ENCODE measurements around the gene CASS4. TPM values are rescaled to one million over a fixed set of nuclear protein-coding genes. Genes with fewer than 3 reads are reported as not detected.

Gene CASS4
- total and polyA plus RNA-seq, 9 of the 15 experiments (the other 6 are each of a cell fraction or from before 2014, with no cell fraction given): 8.1 to 53.8 (median 26.7) TPM

DNA sequence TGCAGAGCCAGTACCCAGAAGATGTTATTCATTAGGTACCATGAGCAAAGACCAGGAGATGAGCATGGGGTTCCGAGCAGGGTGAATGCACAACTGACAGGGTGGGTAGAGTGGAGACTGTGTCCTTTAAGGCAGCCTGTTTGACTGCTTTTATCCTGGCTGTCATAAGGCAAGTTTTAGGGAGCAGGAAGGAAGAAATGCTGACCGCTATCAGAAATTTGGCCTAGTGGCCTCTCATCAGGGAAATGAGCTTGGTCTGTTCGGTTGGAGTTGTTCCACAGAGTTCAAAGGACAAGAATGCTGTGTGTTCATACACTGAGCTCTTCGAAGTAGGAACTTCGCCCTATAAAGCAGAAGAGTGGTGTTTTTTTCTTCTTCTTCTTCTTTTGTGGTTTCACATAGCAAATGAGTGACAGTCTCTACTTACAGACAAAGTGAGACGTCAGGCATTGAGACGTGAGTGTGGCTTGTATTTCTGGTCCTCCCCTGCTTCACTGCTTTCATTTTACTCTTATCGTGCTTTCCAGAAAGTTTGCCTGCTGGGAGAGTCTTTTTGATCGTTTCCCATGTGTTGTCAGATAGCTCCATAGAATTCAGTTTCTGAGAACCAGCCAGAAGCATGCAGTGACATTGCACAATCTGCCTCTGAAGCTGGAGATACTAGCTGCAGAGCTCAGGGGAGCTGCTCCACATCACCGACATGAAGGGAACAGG lies at the start of gene CASS4 (continued):
- TF ChIP-seq ZNF24 (IDR thresholded peaks at IDR 0.05) (peak; percentile 63; the same call in 1 of the 2 replicates), STAT5A (IDR thresholded peaks at IDR 0.05; ENCODE audit: borderline replicate concordance, low read length) (peak; percentile 100), SMAD4 (CRISPR knock-in tag; conservative IDR thresholded peaks at IDR 0.05) (peak; percentile 95), BRD9 (IDR thresholded peaks at IDR 0.05; ENCODE audit: low read depth, partially characterized antibody) (peak; percentile 51), L3MBTL2 (IDR thresholded peaks at IDR 0.05) (0 out of 2 replicates have a peak, but pooled peaks have one; percentile 61), GABPB1 (CRISPR knock-in tag; IDR thresholded peaks at IDR 0.05) (peak; percentile 17; the same call in 1 of the 2 replicates), CEBPB (tag; IDR thresholded peaks at IDR 0.05) (peak; percentile 100), ZNF644 (tag; IDR thresholded peaks at IDR 0.05; ENCODE audit: low read depth) (0 out of 2 replicates have a peak, but pooled peaks have one; percentile 66), FOSL1 (tag; conservative IDR thresholded peaks at IDR 0.05) (peak; percentile 78), CBX2 (IDR thresholded peaks at IDR 0.05; ENCODE audit: insufficient read depth, low read length, poor library complexity, severe bottlenecking) (no peak), POLR2G (IDR thresholded peaks at IDR 0.05; ENCODE audit: low read depth, low read length) (peak; percentile 54; the same call in 1 of the 2 replicates), CTBP1 (IDR thresholded peaks at IDR 0.05; ENCODE audit: borderline replicate concordance) (peak; percentile 96), TOE1 (IDR thresholded peaks at IDR 0.05; ENCODE audit: borderline replicate concordance) (peak; percentile 66), TOE1 (CRISPR knock-in tag; IDR thresholded peaks at IDR 0.05; ENCODE audit: borderline replicate concordance, low read depth) (no peak), RUNX1 (IDR thresholded peaks at IDR 0.05; ENCODE audit: low read depth) (no peak), MEF2D (tag; conservative IDR thresholded peaks at IDR 0.05; ENCODE audit: low read depth) (peak; percentile 68), CEBPG (CRISPR knock-in tag; IDR thresholded peaks at IDR 0.05) (peak; percentile 97), CEBPG (tag; conservative IDR thresholded peaks at IDR 0.05 in 1 of 2, IDR thresholded peaks at IDR 0.05 in 1 of 2) (peak; percentile 99), CC2D1A (IDR thresholded peaks at IDR 0.05) (peak; percentile 96), KLF13 (tag; IDR thresholded peaks at IDR 0.05; ENCODE audit: borderline replicate concordance, low read depth) (no peak)
- TF ChIP-seq, protein P1, sequence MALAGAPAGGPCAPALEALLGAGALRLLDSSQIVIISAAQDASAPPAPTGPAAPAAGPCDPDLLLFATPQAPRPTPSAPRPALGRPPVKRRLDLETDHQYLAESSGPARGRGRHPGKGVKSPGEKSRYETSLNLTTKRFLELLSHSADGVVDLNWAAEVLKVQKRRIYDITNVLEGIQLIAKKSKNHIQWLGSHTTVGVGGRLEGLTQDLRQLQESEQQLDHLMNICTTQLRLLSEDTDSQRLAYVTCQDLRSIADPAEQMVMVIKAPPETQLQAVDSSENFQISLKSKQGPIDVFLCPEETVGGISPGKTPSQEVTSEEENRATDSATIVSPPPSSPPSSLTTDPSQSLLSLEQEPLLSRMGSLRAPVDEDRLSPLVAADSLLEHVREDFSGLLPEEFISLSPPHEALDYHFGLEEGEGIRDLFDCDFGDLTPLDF (CRISPR knock-in tag; IDR thresholded peaks at IDR 0.05): 0 out of 2 replicates have a peak, but pooled peaks have one; percentile 19
- TF ChIP-seq, protein P2, sequence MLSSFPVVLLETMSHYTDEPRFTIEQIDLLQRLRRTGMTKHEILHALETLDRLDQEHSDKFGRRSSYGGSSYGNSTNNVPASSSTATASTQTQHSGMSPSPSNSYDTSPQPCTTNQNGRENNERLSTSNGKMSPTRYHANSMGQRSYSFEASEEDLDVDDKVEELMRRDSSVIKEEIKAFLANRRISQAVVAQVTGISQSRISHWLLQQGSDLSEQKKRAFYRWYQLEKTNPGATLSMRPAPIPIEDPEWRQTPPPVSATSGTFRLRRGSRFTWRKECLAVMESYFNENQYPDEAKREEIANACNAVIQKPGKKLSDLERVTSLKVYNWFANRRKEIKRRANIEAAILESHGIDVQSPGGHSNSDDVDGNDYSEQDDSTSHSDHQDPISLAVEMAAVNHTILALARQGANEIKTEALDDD (IDR thresholded peaks at IDR 0.05): no peak
- TF ChIP-seq, protein P3, sequence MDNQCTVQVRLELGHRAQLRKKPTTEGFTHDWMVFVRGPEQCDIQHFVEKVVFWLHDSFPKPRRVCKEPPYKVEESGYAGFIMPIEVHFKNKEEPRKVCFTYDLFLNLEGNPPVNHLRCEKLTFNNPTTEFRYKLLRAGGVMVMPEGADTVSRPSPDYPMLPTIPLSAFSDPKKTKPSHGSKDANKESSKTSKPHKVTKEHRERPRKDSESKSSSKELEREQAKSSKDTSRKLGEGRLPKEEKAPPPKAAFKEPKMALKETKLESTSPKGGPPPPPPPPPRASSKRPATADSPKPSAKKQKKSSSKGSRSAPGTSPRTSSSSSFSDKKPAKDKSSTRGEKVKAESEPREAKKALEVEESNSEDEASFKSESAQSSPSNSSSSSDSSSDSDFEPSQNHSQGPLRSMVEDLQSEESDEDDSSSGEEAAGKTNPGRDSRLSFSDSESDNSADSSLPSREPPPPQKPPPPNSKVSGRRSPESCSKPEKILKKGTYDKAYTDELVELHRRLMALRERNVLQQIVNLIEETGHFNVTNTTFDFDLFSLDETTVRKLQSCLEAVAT (IDR thresholded peaks at IDR 0.05): peak in 1 of 2 experiments; percentile 80; a peak in 2 of 4 replicates
- TF ChIP-seq, protein P4, sequence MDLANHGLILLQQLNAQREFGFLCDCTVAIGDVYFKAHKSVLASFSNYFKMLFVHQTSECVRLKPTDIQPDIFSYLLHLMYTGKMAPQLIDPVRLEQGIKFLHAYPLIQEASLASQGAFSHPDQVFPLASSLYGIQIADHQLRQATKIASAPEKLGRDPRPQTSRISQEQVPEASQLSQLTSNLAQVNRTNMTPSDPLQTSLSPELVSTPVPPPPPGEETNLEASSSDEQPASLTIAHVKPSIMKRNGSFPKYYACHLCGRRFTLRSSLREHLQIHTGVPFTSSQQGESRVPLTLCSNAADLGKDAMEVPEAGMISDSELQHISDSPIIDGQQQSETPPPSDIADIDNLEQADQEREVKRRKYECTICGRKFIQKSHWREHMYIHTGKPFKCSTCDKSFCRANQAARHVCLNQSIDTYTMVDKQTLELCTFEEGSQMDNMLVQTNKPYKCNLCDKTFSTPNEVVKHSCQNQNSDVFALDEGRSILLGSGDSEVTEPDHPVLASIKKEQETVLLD (IDR thresholded peaks at IDR 0.05): peak; percentile 25; the same call in 1 of the 2 replicates
